K562 (cell line): Measurements from ENCODE around the gene RNF215. TPM values are rescaled to one million over a fixed set of nuclear protein-coding genes. Genes with fewer than 3 reads are reported as not detected.
A peak's percentile ranks its signal among the peaks of the same experiment; 100 is the strongest.

Experiments used
- CEBPG ChIP-seq, 3 experiments: fragments of 200-800 bp in 1 of 3; sonication (Bioruptor generic) in 1 of 3; sonication (generic) in 1 of 3; formaldehyde crosslinking in 1 of 3; IDR thresholded peaks in 2 of 3; conservative IDR thresholded peaks in 1 of 3; 2 replicates each; pipeline versions ENCODE4 v1.6.1 to v1.8.0; 2016 to 2022; ENCODE audit warnings: missing compliant biosample characterization in 2 of 3, missing genetic modification characterization in 2 of 3, mild to moderate bottlenecking in 1 of 3, missing genetic modification reagents in 1 of 3
- ELF1 ChIP-seq: fragments of 200-800 bp; sonication (Bioruptor generic); IDR thresholded peaks from 2 replicates; pipeline ENCODE4 v1.6.1; 2016; ENCODE audit warnings: missing genetic modification characterization, missing compliant biosample characterization
- NR3C1 ChIP-seq: sonication (generic); formaldehyde crosslinking; IDR thresholded peaks from 2 replicates; pipeline ENCODE4 v1.8.1; 2022; ENCODE audit warnings: missing genetic modification reagents
- XRCC5 ChIP-seq: fragments of 200-400 bp; formaldehyde crosslinking; IDR thresholded peaks from 2 replicates; pipeline ENCODE4 v1.6.1; 2017; ENCODE audit warnings: low read depth, mild to moderate bottlenecking, low read length
- ZNF311 ChIP-seq: fragments of 250-450 bp; sonication (Bioruptor Pico); IDR thresholded peaks from 2 replicates; pipeline ENCODE4 v1.4.0; 2020; ENCODE audit warnings: mild to moderate bottlenecking, moderate library complexity
- polyA plus RNA-seq, 8 experiments: library from polyadenylated mRNA; depleted of rRNA in 4 of 8; stranded (reverse) in 5 of 8; unstranded in 3 of 8; fragments of >200 nt; fragmentation: Nextera tagmentation in 2 of 8; fragmentation: Illumina TruSeq in 1 of 8; extraction: Ambion mirVana in 2 of 8; extraction: Trizol in 1 of 8; gene quantifications; 2 replicates each; pipeline versions ENCODE4 v1.2.1 to v1.2.3, GENCODE V29; 2011 to 2014; ENCODE audit warnings: inconsistent platforms in 1 of 8, missing spikeins in 1 of 8
- total RNA-seq, 7 experiments: library from RNA; depleted of rRNA in 6 of 7; stranded (reverse); fragments of >200 nt in 6 of 7; fragmentation: Illumina TruSeq in 2 of 7; extraction: Trizol in 2 of 7; gene quantifications; 2 replicates each; pipeline versions ENCODE4 v1.2.1 to v1.2.3, GENCODE V29; 2011 to 2021; ENCODE audit warnings: low replicate concordance in 1 of 7
- TF ChIP-seq, protein P1 (sequence below): sonication (generic); formaldehyde crosslinking; IDR thresholded peaks from 2 replicates; pipeline ENCODE4 v1.8.0; 2022; ENCODE audit warnings: mild to moderate bottlenecking, missing genetic modification reagents, borderline replicate concordance
- TF ChIP-seq, protein P2 (sequence below): sonication (generic); formaldehyde crosslinking; IDR thresholded peaks from 2 replicates; pipeline ENCODE4 v1.8.0; 2022; ENCODE audit warnings: mild to moderate bottlenecking, low read depth, missing genetic modification reagents
- TF ChIP-seq, protein P3 (sequence below): fragments of 450-650 bp; IDR thresholded peaks from 2 replicates; pipeline ENCODE4 v1.6.1; 2016; ENCODE audit warnings: mild to moderate bottlenecking, moderate library complexity
- TF ChIP-seq, protein P4 (sequence below): IDR thresholded peaks from 3 replicates; pipeline ENCODE4 v1.6.1; 2011; ENCODE audit warnings: borderline replicate concordance, mild to moderate bottlenecking; ENCODE audit not compliant: insufficient read length, insufficient read depth

RNF215 gene
- total and polyA plus RNA-seq, 9 of the 15 experiments (the other 6 are each of a cell fraction or from before 2014, with no cell fraction given), result 0.08 to 9.8 (median 2.7) TPM

DNA sequence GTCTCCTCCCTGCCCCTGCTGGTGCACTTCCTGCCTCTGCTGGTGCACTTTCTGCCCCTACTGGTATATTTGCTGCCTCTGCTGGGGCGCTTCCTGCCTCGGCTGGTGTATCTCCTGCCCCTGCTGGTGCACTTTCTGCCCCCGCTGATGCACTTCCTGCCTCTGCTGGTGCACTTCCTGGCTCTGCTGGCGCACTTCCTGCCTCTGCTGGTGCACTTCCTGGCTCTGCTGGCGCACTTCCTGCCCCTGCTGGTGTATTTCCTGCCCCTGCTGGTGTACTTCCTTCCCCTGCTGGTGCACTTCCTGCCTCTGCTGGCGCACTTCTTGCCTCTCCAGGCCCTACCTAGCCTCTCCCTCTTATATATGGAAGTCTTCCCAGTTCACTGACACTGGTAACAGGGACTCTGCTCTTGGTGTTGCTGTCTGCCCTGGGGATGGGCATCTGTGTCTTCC, 48.5 kb upstream of the RNF215 start (continued):
- TF ChIP-seq, protein P1, sequence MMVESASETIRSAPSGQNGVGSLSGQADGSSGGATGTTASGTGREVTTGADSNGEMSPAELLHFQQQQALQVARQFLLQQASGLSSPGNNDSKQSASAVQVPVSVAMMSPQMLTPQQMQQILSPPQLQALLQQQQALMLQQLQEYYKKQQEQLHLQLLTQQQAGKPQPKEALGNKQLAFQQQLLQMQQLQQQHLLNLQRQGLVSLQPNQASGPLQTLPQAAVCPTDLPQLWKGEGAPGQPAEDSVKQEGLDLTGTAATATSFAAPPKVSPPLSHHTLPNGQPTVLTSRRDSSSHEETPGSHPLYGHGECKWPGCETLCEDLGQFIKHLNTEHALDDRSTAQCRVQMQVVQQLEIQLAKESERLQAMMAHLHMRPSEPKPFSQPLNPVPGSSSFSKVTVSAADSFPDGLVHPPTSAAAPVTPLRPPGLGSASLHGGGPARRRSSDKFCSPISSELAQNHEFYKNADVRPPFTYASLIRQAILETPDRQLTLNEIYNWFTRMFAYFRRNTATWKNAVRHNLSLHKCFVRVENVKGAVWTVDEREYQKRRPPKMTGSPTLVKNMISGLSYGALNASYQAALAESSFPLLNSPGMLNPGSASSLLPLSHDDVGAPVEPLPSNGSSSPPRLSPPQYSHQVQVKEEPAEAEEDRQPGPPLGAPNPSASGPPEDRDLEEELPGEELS (CRISPR knock-in tag), result no peak
- peak; percentile 83 for TF ChIP-seq ELF1 (tag)
- TF ChIP-seq, protein P2, sequence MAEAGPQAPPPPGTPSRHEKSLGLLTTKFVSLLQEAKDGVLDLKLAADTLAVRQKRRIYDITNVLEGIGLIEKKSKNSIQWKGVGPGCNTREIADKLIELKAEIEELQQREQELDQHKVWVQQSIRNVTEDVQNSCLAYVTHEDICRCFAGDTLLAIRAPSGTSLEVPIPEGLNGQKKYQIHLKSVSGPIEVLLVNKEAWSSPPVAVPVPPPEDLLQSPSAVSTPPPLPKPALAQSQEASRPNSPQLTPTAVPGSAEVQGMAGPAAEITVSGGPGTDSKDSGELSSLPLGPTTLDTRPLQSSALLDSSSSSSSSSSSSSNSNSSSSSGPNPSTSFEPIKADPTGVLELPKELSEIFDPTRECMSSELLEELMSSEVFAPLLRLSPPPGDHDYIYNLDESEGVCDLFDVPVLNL (CRISPR knock-in tag), result no peak
- no peak for TF ChIP-seq XRCC5
- TF ChIP-seq, protein P3, sequence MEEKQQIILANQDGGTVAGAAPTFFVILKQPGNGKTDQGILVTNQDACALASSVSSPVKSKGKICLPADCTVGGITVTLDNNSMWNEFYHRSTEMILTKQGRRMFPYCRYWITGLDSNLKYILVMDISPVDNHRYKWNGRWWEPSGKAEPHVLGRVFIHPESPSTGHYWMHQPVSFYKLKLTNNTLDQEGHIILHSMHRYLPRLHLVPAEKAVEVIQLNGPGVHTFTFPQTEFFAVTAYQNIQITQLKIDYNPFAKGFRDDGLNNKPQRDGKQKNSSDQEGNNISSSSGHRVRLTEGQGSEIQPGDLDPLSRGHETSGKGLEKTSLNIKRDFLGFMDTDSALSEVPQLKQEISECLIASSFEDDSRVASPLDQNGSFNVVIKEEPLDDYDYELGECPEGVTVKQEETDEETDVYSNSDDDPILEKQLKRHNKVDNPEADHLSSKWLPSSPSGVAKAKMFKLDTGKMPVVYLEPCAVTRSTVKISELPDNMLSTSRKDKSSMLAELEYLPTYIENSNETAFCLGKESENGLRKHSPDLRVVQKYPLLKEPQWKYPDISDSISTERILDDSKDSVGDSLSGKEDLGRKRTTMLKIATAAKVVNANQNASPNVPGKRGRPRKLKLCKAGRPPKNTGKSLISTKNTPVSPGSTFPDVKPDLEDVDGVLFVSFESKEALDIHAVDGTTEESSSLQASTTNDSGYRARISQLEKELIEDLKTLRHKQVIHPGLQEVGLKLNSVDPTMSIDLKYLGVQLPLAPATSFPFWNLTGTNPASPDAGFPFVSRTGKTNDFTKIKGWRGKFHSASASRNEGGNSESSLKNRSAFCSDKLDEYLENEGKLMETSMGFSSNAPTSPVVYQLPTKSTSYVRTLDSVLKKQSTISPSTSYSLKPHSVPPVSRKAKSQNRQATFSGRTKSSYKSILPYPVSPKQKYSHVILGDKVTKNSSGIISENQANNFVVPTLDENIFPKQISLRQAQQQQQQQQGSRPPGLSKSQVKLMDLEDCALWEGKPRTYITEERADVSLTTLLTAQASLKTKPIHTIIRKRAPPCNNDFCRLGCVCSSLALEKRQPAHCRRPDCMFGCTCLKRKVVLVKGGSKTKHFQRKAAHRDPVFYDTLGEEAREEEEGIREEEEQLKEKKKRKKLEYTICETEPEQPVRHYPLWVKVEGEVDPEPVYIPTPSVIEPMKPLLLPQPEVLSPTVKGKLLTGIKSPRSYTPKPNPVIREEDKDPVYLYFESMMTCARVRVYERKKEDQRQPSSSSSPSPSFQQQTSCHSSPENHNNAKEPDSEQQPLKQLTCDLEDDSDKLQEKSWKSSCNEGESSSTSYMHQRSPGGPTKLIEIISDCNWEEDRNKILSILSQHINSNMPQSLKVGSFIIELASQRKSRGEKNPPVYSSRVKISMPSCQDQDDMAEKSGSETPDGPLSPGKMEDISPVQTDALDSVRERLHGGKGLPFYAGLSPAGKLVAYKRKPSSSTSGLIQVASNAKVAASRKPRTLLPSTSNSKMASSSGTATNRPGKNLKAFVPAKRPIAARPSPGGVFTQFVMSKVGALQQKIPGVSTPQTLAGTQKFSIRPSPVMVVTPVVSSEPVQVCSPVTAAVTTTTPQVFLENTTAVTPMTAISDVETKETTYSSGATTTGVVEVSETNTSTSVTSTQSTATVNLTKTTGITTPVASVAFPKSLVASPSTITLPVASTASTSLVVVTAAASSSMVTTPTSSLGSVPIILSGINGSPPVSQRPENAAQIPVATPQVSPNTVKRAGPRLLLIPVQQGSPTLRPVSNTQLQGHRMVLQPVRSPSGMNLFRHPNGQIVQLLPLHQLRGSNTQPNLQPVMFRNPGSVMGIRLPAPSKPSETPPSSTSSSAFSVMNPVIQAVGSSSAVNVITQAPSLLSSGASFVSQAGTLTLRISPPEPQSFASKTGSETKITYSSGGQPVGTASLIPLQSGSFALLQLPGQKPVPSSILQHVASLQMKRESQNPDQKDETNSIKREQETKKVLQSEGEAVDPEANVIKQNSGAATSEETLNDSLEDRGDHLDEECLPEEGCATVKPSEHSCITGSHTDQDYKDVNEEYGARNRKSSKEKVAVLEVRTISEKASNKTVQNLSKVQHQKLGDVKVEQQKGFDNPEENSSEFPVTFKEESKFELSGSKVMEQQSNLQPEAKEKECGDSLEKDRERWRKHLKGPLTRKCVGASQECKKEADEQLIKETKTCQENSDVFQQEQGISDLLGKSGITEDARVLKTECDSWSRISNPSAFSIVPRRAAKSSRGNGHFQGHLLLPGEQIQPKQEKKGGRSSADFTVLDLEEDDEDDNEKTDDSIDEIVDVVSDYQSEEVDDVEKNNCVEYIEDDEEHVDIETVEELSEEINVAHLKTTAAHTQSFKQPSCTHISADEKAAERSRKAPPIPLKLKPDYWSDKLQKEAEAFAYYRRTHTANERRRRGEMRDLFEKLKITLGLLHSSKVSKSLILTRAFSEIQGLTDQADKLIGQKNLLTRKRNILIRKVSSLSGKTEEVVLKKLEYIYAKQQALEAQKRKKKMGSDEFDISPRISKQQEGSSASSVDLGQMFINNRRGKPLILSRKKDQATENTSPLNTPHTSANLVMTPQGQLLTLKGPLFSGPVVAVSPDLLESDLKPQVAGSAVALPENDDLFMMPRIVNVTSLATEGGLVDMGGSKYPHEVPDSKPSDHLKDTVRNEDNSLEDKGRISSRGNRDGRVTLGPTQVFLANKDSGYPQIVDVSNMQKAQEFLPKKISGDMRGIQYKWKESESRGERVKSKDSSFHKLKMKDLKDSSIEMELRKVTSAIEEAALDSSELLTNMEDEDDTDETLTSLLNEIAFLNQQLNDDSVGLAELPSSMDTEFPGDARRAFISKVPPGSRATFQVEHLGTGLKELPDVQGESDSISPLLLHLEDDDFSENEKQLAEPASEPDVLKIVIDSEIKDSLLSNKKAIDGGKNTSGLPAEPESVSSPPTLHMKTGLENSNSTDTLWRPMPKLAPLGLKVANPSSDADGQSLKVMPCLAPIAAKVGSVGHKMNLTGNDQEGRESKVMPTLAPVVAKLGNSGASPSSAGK, result no peak
- TF ChIP-seq, protein P4, sequence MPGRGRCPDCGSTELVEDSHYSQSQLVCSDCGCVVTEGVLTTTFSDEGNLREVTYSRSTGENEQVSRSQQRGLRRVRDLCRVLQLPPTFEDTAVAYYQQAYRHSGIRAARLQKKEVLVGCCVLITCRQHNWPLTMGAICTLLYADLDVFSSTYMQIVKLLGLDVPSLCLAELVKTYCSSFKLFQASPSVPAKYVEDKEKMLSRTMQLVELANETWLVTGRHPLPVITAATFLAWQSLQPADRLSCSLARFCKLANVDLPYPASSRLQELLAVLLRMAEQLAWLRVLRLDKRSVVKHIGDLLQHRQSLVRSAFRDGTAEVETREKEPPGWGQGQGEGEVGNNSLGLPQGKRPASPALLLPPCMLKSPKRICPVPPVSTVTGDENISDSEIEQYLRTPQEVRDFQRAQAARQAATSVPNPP, result no peak
- no peak for TF ChIP-seq NR3C1 (CRISPR knock-in tag)
- no peak for TF ChIP-seq CEBPG (CRISPR knock-in tag; IDR thresholded peaks at IDR 0.05)
- TF ChIP-seq CEBPG (tag; conservative IDR thresholded peaks at IDR 0.05 in 1 of 2, IDR thresholded peaks at IDR 0.05 in 1 of 2), result no peak
- no peak for TF ChIP-seq ZNF311 (CRISPR knock-in tag)
